Activated effector memory CD4-positive, alpha-beta T cell treated with anti-CD3 and anti-CD28 coated beads, Interleukin-2, amount 50 U/mL, for 16 hours (primary cell): ENCODE data around the gene DYRK1A.
A peak's percentile ranks its signal among the peaks of the same experiment; 100 is the strongest.

Experiments
- DNase-seq: peaks from one replicate; pipeline ENCODE4 v3.0.0-alpha.2; 2020

Gene DYRK1A

GRCh38 chr21:37552496-37553029, 186.0 kb downstream of the DYRK1A start:
- DNase-seq = no peak

DNA sequence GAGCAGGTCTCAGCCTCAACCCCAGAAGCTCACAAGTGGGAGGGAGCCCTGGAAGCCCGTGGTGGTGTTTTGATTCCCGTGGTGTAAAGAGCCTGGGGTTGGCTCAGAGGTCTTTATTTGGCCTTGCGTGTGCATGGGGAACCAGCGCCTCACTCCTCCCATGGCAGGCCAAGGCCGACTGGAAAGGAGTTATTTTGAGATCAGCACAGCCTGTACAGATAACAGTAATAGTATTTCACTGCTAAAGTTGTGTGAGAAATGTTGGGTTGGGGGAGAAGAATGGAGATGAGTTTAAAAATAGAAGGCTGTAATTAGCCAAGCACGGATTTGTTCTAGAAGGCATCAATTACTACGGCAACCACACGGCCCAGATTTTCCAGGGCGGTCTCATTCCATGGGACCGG, 186.5 kb downstream of the DYRK1A start:
- DNase-seq = no peak

DNA sequence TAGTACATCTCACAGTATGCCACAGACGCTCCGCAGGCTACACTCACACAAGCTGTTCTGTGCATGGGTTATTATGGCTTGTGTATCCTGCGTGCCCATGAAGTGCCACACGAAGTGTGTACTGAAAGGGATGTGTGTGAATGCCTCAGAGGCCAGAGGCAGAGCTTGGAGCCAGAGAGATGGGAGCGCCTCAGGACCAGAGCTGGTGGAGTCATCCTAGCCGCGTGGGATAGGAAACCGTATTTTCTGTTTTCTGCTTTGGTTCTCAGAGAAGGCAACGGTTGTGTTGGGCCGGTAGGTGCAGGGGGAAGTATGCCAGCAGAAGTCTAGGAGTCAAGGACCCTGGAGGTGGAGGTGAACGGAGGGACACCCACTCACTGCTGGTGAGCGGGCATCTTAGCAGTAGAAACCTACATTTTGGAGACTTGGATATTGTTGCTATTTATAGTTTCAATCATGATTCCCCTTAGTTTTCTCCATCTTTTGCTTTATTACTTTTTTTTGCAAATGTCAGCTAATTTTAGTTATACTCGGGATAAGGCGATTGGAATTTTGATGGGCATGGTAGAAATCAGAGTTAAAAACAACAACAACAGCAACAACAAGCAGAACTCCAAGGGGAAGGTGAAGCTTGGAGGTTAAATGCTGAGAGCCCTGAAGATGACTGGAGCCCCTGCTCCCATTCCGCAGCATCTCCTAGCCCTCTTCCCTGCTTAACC, 188.2 kb downstream of the DYRK1A start:
- DNase-seq = no peak

GRCh38 chr21:37555672-37556261, 189.2 kb downstream of the DYRK1A start:
- DNase-seq = no peak

GRCh38 chr21:37557261-37557950, 190.8 kb downstream of the DYRK1A start:
- no peak for DNase-seq

GRCh38 chr21:37558676-37559211, 192.2 kb downstream of the DYRK1A start:
- DNase-seq = no peak

DNA sequence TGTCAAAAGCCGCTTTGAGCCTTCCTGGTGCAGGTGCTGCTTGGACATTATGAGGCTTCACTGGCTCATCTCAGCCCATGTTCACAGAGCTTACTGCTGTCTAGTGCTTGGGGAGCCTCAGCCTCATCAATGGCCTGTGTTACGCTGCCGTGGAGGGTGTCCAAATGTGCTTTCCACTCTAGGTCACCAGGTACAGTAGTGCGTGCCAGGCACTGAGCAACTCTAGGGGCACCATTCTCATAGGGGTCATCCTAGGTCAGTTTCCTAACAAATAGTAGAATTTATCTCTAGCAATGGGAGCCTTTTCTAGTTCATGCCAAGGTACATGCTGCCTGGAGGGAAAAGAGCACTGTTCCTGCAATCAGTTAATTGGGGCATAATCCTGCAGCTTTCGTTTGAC, 193.8 kb downstream of the DYRK1A start:
- no peak for DNase-seq

- DNase-seq = no peak
Measured at GRCh38 chr21:37561506-37561905, 194.9 kb downstream of the DYRK1A start.

DNA sequence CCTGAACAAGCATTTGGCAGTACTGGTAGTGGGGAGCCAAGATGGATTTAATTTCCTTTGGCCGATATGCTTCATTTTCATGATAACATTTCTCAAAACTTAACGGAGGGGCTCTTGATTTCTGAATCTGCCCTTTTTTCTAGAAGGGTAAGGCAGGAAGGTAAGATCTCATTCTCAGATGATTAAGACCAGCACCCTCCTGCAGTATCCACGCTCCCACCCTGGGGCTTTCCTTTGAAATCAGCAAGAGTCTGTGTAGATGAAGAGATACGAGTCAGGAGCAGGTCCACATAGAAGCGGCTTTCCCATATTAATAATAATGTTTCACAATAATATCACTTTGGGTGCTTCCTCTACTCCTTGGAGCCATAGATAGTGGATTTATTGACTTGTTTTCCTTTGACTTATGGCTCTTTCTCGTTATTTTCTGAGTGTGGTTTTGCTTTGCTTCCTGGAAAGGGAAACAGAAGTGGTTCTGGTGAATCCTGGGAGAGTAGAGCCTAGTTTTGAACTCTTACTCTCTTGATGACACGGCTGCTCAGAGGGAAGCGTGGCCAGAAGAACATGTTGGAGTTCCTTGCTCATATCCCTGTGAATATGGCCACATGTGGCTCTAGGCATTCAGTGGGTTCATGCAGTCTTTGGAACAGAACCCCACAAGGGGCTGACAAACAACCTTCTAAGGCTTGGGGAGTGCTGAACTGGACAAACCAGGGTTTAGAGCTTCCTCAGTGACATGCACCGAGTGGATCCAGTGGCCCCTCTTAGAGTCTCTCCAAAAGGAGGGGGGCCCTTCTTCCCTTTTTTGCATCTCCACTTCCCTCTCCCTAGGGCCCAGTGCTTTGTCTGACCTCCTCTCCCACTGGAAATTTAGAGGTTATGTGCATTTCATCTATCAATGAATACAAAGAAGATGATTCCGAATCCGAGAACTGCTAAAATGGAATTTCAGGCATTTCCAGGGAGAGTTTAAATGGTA, 195.7 kb downstream of the DYRK1A start:
- DNase-seq = no peak

GRCh38 chr21:37562920-37563640, 196.5 kb downstream of the DYRK1A start:
- DNase-seq = no peak

- DNase-seq = peak; percentile 97
Measured at GRCh38 chr21:37563641-37564340, 197.2 kb downstream of the DYRK1A start.

- peak; percentile 95 for DNase-seq
Measured at GRCh38 chr21:37564341-37564923, 197.9 kb downstream of the DYRK1A start.

DNA sequence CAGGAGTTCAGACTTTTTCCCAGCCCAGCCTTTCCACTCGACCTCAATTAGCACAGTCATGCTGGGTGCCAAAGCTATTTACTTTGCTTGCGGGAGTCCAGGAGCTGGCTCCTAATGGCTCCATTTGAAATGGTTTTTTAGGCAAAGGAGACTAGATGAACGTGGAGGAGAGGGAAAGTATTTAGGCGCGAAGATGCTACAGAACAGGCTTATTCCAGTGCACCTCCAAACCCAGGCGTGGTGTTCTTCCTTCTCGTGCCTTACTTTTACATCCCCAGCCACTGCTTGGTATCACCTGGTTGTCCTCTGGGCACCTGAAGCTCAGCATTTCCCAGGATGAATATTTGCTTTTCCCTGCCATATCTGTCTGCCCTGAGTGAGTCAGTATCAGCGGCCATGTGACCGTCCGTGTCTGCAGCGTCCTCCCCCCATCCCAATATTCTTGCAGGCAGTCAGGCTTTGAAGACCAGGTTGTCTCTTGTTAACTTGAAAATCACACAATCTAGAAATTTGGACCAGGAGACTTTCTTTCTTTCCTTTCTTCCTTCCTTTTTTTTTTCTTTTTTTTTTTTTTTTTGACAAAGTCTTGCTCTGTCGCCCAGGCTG, 198.5 kb downstream of the DYRK1A start:
- no peak for DNase-seq

GRCh38 chr21:37565530-37566223, 199.1 kb downstream of the DYRK1A start:
- DNase-seq = no peak

- DNase-seq = no peak
Measured at GRCh38 chr21:37566790-37567615, 200.4 kb downstream of the DYRK1A start.

DNA sequence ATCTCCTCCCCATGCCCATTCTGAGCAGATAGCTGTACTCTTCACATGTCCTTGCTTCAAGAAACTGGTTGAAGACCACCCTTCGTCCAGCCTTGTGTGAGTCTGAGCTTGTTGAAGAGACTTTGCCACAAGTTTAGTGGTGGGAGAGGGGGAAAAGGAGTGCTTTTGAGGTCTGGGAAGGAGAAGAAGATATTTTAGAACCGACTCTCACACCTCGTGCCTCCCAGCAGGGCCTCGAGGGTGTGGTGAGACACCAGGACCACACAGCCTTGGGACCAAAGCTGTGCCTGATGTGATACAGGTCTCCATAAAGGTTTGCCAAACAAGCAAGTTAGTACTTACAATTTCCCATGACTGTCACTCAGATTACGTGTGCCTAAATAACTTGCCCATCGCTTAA, 201.8 kb downstream of the DYRK1A start:
- no peak for DNase-seq

DNA sequence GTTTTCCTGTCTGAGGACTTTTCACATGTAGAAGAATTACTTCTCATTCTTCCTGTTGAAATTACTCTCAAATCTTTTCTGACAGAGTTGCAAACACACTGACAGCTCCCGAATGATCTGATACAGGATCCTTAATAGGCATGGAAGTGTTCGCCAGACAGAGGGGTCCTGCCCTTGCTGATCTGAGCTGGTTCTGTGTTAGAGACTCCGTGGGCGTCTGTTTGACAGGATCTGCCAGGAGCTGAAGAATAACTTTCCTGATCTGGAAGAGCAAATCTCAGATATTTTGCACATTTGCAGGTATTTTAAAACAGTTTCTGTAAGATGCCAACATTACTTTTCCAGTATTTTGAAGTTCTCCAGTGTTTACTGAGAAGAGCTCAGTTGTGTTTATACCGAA, 202.3 kb downstream of the DYRK1A start:
- DNase-seq = no peak

DNA sequence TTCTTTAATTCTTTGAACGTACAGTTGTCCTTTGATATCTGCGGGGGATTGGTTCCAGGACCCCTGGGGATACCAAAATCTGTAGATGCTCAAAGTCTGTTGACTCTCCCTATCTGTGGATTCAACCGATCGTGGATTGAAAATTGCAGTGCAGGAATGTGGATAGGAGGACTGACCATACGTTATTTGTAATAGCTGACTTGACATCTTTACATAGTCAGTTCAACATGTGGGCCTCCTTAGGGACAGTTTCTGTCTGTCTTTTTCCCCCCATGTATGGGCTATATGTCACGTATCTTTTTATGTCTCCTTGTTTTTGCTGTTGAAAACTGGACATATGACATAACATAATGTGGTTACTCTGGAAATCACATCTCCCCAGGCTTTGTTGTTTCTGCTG, 204.9 kb downstream of the DYRK1A start:
- no peak for DNase-seq

DNA sequence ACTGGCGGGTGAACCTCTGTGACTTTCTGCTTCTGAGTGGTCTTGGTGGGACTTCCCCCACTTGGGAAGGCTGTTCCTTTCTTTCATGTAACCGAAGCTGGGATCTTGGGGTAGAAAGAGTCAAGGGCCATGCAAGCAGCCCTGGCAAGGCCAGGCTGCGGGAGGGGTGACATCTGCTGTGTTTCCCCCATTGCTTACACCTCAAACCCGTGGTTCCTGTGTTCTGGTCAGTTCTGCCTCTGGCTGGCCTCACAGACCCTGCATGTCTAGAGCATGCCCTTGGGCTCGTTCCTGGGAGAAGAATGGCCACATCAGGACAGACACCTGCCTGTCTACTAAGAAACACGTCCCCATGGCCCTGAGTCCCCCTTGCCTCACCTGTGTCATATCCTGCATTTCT, 207.7 kb downstream of the DYRK1A start:
- DNase-seq = no peak
